Activated CD4-positive, alpha-beta T cell treated with anti-CD3 and anti-CD28 coated beads, Interleukin-2, Interleukin-6, amounts not matched to agents 100 ng/mL and 50 ng/mL, durations not matched to agents 16 hours and 8 hours (primary cell): ENCODE measurements around the gene SPATS1.
A peak's percentile ranks its signal among the peaks of the same experiment; 100 is the strongest.
"Not testable (repeated sequence)": the region's sequence is repeated elsewhere in the genome, so short reads cannot be mapped to it uniquely, and the experiment has no call there.

Experiments
- DNase-seq: peaks from one replicate; pipeline ENCODE4 v3.0.0-alpha.2; 2020

SPATS1 gene

GRCh38 chr6:44311767-44312166 lies 30.7 kb upstream of the SPATS1 start:
- DNase-seq = no peak

GRCh38 chr6:44312901-44313788 lies 29.3 kb upstream of the SPATS1 start, which contains the start of gene AARS2:
Gene AARS2, minus strand, starts transcription at chr6:44313347. Its CDS starts 24 bp downstream, at chr6:44313323.
- peak; percentile 95 for DNase-seq

GRCh38 chr6:44314657-44315056 lies 27.8 kb upstream of the SPATS1 start:
- DNase-seq = not testable (repeated sequence)

- no peak for DNase-seq
These were observed 26.9 kb upstream of the SPATS1 start for GRCh38 chr6:44315516-44315915.

- DNase-seq = no peak
These were observed 26.5 kb upstream of the SPATS1 start for GRCh38 chr6:44315951-44316350.

GRCh38 chr6:44316481-44316880 lies 26.0 kb upstream of the SPATS1 start:
- no peak for DNase-seq

GRCh38 chr6:44317136-44317631 lies 25.3 kb upstream of the SPATS1 start:
- DNase-seq = not testable (repeated sequence)

- DNase-seq = no peak
These were observed 21.2 kb upstream of the SPATS1 start for GRCh38 chr6:44321210-44321609.

- no peak for DNase-seq
These were observed 15.4 kb upstream of the SPATS1 start for GRCh38 chr6:44327096-44327495.

GRCh38 chr6:44327760-44328159 lies 14.7 kb upstream of the SPATS1 start:
- DNase-seq = no peak

- not testable (repeated sequence) for DNase-seq
These were observed 14.2 kb upstream of the SPATS1 start for GRCh38 chr6:44328203-44328602.

- DNase-seq = no peak
These were observed 12.6 kb upstream of the SPATS1 start for GRCh38 chr6:44329858-44330257.

- no peak for DNase-seq
These were observed 9.9 kb upstream of the SPATS1 start for GRCh38 chr6:44332585-44332984.

- DNase-seq = no peak
These were observed 9.1 kb upstream of the SPATS1 start for GRCh38 chr6:44333273-44333919.

- DNase-seq = no peak
These were observed 8.5 kb upstream of the SPATS1 start for GRCh38 chr6:44333942-44334341.

GRCh38 chr6:44335631-44336030 lies 6.8 kb upstream of the SPATS1 start:
- DNase-seq = no peak

- DNase-seq = peak; percentile 79
These were observed 4.0 kb upstream of the SPATS1 start for GRCh38 chr6:44338228-44339122.

- no peak for DNase-seq
These were observed 3.1 kb upstream of the SPATS1 start for GRCh38 chr6:44339301-44339700.

- DNase-seq = peak; percentile 14
These were observed 2.5 kb upstream of the SPATS1 start for GRCh38 chr6:44339763-44340625.

- no peak for DNase-seq
These were observed 1.2 kb upstream of the SPATS1 start for GRCh38 chr6:44341095-44341890.

- DNase-seq = no peak
These were observed 398 bp upstream of the SPATS1 start for GRCh38 chr6:44342052-44342451.
